Activated CD8-positive, alpha-beta memory T cell treated with anti-CD3 and anti-CD28 coated beads for 36 hours (primary cell): Measurements from ENCODE around the gene SLC9A9. TPM values are rescaled to one million over a fixed set of nuclear protein-coding genes. Genes with fewer than 3 reads are reported as not detected.

ENCODE experiments used
- CTCF ChIA-PET: fragments of 350-600 bp; sonication (Branson Sonifier 250); formaldehyde crosslinking; loops from one replicate; lab custom pipeline; 2021; ENCODE audit warnings: antibody characterized with exemption; lab: Charles Lee
- POLR2A ChIA-PET: fragments of 350-600 bp; sonication (Branson Sonifier 250); formaldehyde crosslinking; loops from one replicate; lab custom pipeline; 2021; ENCODE audit warnings: antibody characterized with exemption; lab: Charles Lee
- total RNA-seq, 2 experiments: library from RNA; stranded (reverse); gene quantifications; one replicate each; pipeline ENCODE4 v1.2.3, GENCODE V29; 2021

SLC9A9 gene
- total RNA-seq, 2 experiments from 2014 or later = 1.0 TPM

DNA sequence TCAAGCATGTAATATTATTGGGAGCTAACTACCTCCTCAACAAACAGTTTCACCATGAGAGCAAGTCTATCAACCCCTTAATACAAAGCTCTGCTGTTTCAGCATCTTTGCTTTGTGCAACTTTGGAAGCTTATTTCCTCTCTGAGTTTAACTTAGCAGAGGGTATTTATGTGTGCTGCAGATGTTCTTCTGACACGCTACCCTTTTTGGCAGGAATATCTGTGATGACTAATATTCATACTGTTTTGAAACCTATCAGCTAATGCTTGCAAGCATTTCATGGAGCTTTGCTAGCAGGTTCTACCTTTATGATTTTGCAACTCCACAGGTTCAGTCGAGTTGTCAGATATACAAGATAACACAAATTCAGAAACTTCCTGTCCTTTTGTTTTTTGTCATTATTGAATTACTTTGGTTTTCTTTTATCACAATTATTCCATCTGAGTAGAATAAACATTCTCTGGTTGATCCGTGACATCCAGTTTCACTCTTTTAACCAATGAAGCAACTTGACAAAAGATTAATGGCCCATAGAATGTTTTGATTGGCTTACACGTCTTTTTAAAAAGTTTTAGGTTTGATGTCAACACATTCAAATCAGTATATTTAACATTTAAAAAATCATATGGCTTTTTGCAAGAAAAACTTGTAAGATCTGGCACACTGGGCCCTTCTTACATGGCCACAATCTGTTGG lies 1.7 kb upstream of the SLC9A9 start:
- POLR2A ChIA-PET = interaction anchor here (1.3 kb wide), 1 partner anchor 122 kb away, joined by 8 read pairs; the partner anchor contains the start of gene DIPK2A
- CTCF ChIA-PET = no interaction called here

DNA sequence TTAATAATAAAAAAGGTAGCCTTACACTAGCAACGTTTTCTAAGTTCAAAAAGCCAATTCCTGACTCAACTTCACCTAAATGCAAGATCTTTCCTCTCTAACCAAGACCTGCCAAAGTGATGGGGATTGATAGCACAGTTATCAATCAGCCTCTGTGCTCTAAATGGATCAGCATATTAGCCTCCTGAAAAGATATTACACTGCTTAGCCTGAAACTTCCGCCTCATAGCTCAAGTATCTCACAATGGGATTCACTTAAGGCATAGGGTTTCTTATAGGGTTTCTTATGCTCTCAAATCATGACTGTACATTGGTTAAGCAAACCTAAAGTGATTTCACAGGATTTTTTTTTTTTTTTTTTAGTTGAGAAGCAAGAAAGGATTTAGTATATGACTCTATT lies 436 bp upstream of the SLC9A9 start:
- POLR2A ChIA-PET = interaction anchor here (1.3 kb wide), 1 partner anchor 123 kb away, joined by 8 read pairs; the partner anchor contains the start of gene DIPK2A

DNA sequence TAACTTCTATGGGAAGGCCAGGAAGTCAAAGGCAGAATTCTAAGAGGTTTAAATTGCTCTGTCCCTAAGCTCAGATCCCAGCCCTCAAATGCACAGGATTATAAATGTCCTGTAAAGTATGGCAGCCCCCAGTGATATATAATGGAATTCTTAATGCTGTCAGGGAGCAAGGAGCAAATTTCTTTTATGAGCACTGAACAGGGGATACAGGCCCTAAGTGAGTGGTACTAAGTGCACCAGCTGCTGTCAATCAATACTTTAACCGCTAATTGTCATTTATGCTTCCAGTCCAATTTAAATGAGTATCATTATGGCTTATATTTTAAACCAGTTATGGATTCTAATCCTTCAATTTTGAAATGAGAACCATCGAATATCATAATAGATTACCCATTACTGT lies 4.7 kb downstream of the SLC9A9 start:
- CTCF ChIA-PET = no interaction called here
- POLR2A ChIA-PET = no interaction called here

More for the DNA sequence above, 436 bp upstream of the SLC9A9 start:
- CTCF ChIA-PET = interaction anchor here (0.8 kb wide), 1 partner anchor 12 kb away, joined by 3 read pairs; no protein-coding TSS in a partner anchor

DNA sequence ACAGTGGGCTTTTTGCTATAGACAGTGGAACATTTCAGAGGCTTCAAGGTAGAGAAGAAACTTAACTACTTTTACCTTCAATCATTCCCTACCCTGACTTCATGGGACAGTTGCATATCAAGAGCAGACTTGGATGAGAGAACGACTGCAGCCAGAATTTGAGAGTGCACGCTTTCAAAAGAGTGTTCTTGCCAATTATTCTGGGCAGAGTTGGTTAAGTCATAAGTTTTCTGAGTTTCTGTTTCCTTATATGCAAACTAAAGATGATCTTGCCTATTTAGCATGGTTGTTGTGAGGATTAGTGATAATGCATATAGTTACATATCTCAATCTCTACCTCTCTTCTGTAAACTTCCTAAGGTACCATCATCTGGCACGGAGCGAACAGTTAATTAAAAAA lies 7.6 kb downstream of the SLC9A9 start:
- CTCF ChIA-PET = no interaction called here
- POLR2A ChIA-PET = no interaction called here

DNA sequence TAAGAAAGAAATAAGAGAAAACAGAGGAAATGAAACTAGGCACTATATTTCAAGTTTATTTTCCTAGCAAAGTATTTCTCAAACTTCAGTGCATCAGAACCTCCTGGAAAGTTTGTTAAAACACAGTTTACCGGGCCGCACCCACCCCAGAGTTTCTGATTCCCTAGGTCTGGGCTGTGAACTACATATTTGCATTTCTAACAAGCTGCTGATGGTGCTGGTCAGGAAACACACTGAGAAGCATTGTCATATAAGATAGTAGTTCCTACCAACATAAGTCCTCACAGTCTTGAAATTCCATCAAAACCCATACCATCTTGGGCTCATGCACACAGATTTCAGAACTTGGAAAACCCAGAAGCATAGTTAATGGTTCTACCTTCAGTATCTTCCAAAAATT lies 8.3 kb downstream of the SLC9A9 start:
- POLR2A ChIA-PET = no interaction called here

DNA sequence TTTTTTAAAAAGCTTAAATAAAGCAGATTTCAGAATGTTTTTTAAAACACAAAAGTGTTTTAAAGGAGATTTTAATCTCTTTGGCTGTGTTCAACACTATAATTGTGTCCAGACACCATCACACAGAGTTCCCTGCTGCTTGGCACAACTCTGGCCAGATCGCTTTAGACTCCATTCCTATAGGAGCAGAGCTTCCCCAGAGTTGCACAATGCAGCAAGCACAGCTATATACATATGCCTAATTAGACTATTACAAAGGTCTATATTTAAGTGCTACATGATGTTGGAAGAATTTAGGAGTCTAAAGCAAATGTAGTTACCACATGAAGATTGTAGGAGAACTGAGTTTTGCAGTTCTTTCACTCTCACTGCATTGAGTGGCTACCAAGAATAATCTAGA lies 11.2 kb downstream of the SLC9A9 start:
- CTCF ChIA-PET = interaction anchor here (1.3 kb wide), 1 partner anchor 12 kb away, joined by 3 read pairs; no protein-coding TSS in a partner anchor

More for the DNA sequence above, 8.3 kb downstream of the SLC9A9 start:
- CTCF ChIA-PET = no interaction called here

DNA sequence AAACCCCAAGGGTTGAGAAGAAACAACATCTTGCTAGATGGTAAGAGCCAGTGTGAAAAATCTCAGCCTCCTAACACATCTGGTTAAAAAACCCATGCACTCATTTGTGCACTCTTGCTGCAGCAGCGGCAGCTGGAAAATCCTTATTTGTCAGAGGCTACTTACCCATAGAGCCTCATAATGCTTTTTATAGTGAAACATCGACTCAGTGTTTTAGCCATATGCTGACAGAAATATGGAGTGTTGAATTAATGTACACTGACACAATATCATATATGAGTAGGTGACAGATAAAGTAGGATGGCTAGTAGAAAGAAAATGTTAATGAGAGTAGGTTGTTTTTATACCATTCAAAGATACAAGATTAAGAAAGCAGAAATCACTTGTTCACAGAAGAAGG lies 13.0 kb downstream of the SLC9A9 start:
- ChIA-PET POLR2A (interaction anchor here (0.5 kb wide), 1 partner anchor 462 kb away, joined by 3 read pairs; no protein-coding TSS in a partner anchor), CTCF (no interaction called here)

More for the DNA sequence above, 11.2 kb downstream of the SLC9A9 start:
- POLR2A ChIA-PET = no interaction called here

DNA sequence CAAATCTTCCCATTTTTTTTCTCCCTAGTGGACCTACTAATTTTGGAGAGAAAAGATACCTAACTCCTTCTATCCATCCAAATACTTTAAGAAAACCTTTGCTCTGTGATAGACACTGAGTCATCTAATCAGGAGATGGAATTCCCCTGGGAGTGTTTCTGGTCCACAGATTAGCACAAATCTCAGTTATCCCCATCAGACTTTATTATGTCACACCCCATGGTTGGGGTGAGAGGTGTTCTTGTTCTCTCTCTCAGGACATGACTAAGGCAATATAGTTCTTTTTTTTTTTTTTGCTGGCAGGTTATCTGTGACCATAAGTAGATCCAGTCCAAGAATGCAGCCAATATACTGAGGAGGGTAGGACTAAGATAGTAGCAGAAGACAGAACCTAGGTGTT lies 15.8 kb downstream of the SLC9A9 start:
- ChIA-PET CTCF (no interaction called here), POLR2A (no interaction called here)

DNA sequence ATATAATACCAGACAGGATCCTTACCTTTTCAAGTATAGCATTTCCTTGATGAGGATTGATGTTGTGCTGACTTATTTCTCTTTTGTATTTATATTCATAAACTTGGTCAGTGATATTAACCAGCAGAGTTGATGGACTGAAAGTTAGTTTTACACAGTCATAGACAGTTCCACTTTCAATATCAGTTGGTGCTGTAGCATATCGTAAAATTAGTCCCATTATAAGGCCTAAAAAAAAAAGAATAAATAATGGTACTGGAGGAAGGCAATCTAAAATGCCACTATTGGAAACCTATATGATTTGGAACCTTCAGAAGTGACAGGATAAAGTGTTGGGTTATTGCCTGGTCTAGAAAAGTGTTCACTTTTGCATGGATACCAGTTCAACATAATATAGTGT lies 16.3 kb downstream of the SLC9A9 start:
- ChIA-PET POLR2A (no interaction called here), CTCF (no interaction called here)

DNA sequence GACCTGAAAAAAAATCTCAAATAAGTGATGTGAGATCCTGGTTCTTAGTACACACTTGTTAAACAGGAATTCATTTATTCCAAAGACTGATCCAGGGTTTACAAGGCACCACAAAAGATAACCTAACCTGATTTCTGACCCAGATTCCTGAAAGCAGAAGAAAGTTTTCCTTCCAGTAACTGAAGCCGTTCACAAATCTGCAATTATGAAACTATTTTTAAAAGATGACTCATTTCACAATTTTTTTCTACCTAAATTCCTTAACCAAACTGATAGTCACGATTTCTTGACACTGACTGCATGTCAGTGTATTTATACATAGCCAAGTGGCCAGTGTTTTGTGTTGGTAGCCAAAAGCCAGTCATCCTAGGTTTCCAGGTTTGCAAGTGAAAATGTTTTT lies 17.1 kb downstream of the SLC9A9 start:
- CTCF ChIA-PET = no interaction called here

DNA sequence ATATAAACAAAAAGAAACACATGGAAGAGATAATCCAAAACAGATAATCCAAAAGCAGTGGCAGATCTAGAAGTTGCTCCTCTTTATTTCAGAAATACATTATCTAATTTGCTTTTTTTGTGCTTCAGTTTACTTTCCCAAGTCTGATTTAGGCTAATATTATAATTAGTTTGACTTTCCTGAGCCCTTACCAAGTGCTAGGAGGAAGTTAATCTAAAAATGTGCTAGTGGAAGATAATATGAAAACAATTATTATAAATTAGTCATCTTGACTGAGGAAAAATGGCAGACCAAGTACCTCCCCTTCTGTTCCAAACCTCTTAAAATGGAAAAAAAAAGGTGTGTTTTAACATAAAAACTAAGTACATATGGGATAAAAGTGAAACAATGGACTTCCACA lies 17.5 kb downstream of the SLC9A9 start:
- ChIA-PET POLR2A (no interaction called here), CTCF (no interaction called here)

More for the DNA sequence above, 17.1 kb downstream of the SLC9A9 start:
- POLR2A ChIA-PET = no interaction called here

DNA sequence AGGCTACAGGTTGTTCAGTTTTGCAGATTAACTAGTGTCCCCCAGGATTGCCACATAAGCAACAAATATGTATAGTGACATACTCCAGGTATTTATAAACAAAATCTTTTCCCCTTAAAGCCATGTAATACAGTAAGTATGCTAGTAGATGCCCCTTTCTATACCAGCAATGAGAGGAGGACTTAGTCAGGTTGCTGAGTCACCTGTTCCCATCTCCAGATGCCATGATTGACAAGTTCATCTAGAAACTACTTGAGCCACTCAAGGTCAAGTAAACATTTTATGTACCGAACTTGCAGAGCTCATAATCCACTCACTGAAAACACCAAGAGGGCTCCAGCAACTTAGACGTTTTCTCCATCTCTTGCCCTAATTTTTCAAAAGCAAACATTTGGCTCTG lies 18.2 kb downstream of the SLC9A9 start:
- POLR2A ChIA-PET = no interaction called here
- CTCF ChIA-PET = no interaction called here

DNA sequence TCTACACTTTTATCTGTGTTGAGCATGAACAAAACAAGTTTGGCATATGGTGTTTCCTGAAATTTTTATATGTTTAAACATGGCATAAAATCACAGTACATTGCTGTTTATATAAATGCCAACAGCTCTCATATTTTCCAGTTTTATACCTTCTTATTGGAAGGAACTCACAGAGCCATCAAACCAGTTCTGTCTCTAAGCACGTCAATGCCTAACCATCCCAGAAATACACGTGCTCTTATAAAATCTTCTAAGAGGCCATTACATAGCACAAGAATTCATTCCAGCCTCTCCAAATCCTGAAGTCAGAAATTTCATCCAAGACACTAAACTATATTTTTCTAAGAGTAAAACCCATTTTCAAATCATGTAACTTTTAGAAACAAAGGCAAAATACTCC lies 20.8 kb downstream of the SLC9A9 start:
- ChIA-PET CTCF (no interaction called here), POLR2A (no interaction called here)

DNA sequence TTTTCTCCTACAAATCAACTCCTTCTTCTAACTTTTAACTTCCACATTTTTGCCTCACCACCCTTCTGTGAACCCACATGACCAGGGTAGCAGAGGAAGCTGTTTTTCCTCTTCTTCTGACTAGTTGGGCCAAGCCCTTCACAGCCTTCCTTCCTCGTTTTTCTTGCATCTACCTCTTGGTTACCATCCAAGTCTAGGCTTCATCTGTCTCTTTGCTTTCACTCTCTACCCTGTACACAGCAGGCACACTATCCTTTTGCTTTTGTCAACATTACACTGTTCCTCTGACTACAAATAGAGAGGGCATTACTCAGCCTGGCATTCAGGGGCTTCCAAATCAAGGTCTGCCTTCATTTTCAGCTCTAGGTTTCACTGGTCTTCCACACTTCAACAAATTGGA lies 22.0 kb downstream of the SLC9A9 start:
- ChIA-PET POLR2A (no interaction called here), CTCF (interaction anchor here (0.7 kb wide), 1 partner anchor 146 kb away, joined by 3 read pairs; no protein-coding TSS in a partner anchor)

DNA sequence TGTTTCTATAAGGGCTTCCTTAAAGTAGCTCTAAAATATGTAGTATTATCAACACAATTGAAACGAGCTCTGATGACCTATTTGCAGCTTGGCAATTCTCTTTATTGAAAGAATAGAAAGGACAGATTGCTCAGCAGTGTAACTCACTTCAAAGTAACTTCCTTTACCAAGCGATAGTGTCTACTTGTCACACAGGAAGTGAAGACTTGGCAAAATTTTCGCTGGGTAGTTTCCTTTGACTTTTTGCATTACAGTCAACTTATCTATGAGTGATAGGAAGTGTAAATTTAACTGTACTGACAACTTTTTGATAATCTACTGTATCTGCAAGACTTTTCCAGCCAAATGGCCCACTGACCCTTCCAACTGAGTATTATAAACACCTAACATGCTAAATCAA lies 22.8 kb downstream of the SLC9A9 start:
- ChIA-PET CTCF (interaction anchor here (0.7 kb wide), 1 partner anchor 147 kb away, joined by 3 read pairs; no protein-coding TSS in a partner anchor), POLR2A (no interaction called here)

DNA sequence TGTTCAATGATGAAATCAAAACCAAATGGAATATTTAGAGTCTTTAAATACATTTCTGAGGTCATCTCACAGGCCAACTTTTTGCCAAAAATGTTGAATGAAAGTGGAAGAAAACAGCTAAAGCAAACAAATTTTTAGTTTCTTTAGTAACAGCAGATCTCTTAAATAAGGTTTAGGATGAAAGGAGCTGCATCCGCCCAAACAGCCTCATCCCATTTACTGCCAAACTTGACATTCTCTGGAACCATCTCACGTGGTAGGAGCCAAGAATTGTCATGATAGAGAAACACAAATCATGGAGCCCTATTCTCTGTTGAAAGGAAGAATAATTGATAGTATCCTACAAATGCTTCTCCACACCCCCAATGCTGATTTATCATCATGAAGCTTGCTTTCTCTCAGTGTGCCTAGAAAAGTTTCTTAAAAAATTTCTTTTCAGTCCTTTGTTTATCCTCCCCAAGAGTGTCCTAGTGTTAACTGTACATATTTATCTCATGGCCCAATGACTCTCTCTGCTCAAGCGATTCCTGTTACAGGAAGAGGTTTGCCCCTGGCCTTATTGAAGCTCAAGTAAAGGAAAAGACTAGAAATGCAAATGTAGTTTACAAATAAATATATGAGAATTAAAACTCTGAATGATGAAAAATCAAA lies 23.4 kb downstream of the SLC9A9 start:
- ChIA-PET CTCF (no interaction called here), POLR2A (no interaction called here)

DNA sequence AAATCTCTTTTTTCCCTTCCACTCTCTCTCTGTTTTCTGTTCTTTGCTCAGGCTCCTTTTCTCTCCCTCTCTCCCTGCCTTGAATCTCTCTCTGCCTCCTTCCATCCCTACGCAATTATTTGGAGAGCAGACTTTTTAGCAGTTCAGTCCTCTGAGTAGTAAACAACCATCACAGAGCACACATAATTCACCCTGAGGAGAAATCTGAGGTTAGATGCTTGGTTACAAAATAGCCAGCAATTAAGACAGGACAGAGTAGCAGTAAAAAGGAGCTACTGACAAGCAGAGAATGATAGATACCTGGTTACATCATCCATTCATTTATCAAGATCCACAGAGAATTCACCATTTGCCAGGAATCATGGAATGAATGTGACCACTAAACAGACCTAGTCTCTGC lies 25.5 kb downstream of the SLC9A9 start:
- POLR2A ChIA-PET = no interaction called here
- CTCF ChIA-PET = no interaction called here

DNA sequence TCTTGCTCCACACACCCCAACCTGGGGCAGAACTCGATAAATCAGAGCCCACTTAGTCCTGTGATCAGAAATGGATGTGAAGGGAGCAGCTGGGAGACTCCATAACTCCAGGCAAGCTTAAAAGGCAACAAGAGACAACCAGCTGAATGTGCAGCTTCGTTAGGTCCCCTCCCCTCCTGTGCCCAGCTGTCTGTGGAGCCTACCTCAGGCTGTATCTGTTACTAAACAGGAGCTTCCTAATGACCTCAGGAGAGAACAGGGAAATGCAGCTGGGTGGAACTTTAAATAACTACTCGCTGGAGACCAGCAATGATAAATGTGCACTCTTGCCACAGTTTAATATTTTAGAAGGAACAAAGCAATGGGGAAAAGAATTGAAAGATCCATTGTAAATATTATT lies 25.9 kb downstream of the SLC9A9 start:
- POLR2A ChIA-PET = no interaction called here
- CTCF ChIA-PET = no interaction called here

DNA sequence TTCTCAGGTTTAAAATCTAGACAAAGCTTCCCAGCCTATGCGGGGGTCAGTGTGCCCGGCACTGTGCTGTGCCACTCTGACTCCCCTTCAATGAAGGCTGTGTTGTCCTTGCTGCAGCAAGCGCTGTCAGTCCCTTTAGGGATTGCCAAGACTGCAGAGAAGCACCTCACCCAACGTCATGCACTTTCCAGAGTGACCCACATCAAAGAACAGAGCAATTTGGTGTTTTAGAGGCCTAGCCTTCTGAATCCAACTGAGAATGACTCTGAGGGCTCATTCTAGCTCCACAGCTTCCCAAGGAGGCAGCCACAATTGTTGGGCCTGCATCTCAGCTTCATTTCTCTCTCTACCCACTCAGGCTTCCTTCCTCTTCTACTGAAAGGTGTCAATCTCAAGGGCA lies 26.4 kb downstream of the SLC9A9 start:
- POLR2A ChIA-PET = no interaction called here
- CTCF ChIA-PET = no interaction called here

DNA sequence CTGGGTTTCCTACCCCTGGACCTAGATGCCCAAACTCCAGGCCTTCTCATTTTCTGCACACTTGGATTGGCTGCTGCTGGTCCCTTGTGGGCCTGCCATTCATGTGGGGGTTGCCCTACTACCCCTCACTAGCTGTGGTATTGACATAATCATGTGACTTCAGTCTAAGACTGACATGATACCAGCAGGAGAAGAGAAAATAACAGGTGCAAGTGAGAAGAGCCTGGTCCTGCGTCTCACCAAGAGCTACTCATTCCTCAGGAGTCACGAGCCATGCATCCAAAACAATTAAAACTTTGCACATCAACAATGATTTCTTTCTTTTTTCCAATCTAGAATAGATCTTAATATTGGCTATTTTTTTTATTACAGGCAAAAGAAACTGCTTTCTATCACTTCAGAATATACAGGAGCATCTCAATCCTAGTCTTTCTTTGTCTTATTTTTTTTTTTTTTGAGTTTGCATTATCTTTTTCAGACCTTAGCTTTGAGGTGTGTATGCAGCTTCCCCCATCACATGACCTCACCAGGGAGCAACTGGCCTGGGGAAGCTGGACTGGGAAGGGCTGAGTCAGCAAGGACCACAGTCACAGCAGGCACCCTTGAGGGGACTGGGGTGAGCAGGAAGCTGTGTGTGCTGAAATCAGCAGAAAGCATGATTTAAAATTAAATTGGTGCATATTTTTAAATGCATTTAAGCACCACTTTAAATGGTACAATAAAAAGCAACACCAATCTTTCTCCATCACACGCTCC lies 27.6 kb downstream of the SLC9A9 start:
- CTCF ChIA-PET = no interaction called here
- POLR2A ChIA-PET = no interaction called here
